ENCODE data around the gene SLFN12.
"Not testable (repeated sequence)": the region's sequence is repeated elsewhere in the genome, so short reads cannot be mapped to it uniquely, and the experiment has no call there.

SLFN12 gene

DNA sequence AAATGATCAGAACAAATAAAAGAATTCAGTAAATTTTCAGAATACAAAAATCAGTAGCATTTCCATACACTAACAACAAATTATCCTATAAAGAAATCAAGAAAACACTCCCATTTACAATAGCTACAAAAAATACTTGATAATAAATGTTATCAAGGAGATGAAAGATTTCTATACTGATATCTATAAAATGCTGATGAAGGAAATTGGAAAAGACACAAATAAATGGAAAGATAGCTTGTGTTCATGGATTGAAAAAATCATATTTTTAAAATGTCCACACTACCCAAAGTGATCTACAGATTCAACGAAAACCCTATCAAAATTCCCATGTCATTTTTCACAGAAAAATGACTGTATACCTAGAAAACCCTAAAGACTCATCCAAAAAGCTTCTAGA lies 18.1 kb downstream of the SLFN12 start:
- no peak for DNase-seq (ENCODE audit: low read depth in 2 of 2)

DNA sequence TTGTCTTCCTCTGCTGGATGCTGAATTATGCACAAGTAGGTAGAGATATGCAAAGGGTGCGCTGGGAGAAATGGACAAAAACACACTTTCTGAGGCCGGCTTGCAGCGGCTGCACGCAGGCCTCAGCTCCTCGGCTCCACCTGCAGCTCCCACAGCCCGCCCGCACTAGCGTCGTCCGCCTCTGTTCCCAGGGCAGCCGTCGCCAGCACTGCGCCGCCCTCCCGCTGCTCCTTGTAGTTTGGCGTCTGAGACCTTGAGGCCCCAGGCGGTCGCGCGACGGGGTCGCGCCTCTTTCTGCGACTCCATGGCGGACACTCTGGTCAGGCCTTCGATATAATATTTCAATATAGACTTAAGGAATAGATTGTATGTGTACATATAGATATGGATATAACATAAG lies 24.8 kb downstream of the SLFN12 start:
- no peak for DNase-seq (ENCODE audit: low read depth in 2 of 2)

DNA sequence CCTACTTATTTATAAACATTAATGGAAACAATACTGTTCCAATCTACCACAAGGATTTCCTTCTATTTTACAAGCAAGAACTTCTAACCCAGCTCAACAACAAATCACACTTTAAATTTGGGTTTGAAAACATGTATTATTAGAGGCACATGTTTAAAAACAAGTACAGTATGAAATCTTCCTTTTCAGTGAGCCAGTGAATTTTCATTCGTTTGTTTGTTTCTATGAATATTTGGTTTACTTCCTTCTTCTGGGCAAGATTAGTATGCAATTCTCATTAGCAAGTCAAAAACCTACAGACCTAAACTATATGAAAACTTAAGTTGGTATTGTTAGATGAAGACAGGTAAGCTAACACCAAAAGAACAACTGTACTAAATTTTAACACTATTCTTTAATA lies 25.7 kb downstream of the SLFN12 start:
- no peak for DNase-seq (ENCODE audit: low read depth in 2 of 2)

DNA sequence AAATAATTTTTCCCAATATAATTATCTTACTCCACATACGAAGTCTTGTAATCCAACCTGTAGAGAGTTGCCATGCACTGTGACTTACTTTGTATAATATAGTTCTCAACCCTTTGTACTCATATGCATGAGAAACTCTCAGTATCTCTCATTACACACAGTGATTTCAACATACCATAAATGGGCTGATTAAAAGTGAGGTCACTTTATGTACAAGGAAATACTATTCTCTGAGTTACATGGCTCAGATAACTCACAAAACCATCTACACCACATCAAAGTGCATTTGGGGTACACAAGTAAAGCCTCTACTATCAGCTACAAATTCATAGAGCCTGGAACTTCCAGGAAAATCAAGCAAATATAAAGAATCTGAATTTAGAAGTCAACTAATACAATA lies 27.9 kb downstream of the SLFN12 start:
- DNase-seq (ENCODE audit: low read depth in 2 of 2): no peak

DNA sequence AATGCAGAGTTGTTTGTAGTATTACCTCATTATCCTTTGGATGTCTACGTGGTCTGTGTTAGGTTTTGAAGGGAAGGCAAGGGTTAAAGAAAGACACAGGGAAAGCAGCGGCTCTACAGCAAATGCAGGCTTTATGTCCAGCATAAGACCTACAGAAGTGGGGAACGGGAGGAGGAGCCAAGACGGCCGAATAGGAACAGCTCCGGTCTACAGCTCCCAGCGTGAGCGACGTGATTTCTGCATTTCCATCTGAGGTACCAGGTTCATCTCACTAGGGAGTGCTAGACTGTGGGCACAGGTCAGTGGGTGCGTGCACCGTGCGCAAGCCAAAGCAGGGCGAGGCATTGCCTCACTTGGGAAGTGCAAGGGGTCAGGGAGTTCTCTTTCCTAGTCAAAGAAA lies 38.5 kb downstream of the SLFN12 start:
- not testable (repeated sequence) for DNase-seq (ENCODE audit: low read depth in 2 of 2)

DNA sequence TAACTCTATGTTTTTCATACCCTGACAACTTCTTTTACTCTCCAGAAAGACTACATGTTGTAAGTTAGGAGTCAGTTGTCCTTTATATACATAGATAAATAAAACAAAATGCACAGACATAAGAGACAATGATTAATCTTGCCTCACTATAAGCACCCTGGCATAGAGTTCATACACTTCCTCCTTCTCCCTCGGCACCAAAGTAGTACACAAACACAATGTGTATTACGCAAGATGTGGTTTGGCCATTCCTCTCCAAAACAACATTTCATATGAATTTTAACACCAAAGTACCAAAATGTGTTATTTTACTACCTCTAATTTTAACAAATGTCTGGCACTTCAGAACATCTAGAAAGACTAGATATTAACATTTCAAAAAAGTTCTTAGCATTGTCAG lies 41.6 kb downstream of the SLFN12 start:
- DNase-seq (ENCODE audit: low read depth in 2 of 2): no peak

DNA sequence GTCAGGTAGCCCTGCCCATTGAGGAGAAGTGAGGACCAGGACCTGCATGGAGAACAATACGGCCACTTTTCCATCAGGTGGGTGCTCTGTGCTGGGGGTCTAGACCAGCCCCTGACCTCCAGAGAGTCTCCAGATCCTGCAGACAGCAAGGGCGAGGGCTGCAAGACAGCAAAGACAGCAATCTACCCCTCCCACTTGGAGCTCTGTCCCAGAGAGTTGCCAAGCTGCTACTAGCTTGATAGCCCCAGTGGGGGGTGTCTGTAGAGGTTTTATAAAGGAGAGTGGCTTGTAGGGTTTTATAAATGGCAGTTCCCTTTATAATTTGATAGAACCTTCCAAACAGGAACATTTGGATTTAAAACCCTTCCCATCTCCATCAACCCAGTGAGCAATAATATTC lies 42.1 kb downstream of the SLFN12 start:
- DNase-seq (ENCODE audit: low read depth in 2 of 2): no peak

DNA sequence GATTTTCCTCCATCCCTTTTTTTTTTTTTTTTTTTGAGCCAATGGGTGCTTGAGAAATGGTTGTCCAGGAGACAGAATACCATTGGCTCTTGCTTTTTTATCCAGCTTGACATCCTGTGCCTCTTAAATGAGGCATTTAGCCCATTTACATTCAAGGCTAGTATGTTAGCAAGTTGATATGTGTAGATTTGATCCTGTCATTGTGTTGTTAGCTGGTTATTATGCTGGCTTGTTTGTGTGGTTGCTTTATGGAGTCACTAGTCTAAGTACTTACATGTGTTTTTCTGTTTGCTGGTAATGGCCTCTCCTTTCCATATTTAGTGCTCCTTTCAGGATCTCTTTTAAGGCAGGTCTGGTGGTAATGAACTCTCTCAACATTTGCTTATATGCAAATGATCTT lies 44.8 kb downstream of the SLFN12 start:
- no peak for DNase-seq (ENCODE audit: low read depth in 2 of 2)

DNA sequence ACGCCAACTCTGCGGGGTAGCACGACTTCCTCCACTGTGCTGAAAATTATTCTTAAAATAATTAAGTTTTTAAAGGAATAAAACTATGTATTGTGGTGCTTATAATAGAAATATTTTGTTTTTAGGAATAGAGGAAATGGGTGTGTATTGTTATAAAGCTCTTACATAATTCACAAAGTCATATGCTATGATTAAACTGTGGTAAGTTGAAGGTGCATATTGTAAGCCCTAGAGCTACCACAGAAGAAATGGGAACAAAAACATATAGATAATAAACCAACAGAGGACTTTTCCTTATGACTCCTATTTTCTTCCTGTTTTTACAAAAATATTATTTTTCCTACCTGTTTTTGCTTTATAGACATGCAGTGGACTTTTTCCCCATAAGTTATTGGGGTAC lies 54.6 kb downstream of the SLFN12 start:
- DNase-seq (ENCODE audit: low read depth in 2 of 2): no peak

DNA sequence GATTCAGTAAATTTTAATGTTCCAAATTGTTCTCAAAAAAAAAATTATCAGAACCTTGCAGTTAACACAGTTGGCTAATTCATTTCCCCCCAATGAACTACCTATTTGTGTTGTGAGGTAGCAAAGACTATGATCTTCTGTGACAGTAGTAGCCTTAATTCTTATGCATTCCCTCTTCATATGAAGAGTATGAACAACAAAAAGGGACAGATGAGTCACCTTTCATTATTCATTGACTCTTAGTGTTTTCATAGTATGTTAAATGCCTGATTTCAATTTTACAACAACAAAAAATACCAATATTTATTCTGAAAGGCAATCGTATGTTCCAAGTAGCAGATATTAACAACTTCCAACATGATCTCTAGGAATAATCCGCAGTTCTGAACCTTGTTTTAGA lies 55.2 kb downstream of the SLFN12 start:
- no peak for DNase-seq (ENCODE audit: low read depth in 2 of 2)

DNA sequence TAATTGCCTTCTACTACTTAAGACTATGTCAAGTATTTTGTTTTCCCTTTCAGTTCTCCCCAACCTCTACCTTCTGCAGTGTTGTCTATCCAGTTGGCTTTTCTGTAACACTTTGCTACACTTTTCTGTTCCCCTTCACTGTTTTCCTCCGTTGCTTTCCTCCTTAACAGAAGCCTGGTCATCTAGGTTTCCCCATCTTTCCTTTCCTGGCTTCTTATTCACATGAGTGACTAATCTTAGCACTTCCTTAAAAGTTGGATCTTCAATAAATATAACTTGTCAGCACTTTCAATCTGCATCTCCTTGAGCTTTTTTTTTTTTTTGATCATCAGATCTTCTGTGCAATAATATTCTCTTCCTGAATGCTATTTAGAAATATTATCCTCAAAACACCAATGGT lies 56.1 kb downstream of the SLFN12 start:
- no peak for DNase-seq (ENCODE audit: low read depth in 2 of 2)

DNA sequence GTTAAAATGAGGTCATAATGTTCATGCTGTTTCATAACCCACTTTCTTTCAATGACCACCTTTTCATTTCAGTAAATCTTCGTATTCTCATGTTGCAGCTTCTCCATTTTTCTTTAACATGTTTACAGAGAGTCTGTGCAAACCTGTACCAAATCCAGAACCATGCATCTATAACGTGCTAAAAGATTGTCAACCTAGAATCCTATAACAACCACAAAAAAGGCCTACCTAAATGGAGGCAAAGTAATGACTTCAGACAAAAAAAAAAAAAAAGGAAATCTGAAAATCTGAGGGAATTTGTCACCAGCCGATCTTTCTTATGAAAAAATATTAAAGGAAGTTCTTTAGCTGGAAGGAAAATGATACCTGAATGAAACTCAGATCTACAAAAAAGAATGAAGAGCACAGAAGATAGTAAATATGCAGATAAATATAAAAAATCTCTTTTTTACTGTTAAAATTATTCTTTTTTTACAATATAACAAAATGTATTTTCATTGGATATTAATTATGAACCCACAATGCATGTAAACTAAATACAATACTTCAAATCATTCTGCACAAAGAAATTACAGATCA lies 57.4 kb downstream of the SLFN12 start:
- DNase-seq (ENCODE audit: low read depth in 2 of 2): no peak

DNA sequence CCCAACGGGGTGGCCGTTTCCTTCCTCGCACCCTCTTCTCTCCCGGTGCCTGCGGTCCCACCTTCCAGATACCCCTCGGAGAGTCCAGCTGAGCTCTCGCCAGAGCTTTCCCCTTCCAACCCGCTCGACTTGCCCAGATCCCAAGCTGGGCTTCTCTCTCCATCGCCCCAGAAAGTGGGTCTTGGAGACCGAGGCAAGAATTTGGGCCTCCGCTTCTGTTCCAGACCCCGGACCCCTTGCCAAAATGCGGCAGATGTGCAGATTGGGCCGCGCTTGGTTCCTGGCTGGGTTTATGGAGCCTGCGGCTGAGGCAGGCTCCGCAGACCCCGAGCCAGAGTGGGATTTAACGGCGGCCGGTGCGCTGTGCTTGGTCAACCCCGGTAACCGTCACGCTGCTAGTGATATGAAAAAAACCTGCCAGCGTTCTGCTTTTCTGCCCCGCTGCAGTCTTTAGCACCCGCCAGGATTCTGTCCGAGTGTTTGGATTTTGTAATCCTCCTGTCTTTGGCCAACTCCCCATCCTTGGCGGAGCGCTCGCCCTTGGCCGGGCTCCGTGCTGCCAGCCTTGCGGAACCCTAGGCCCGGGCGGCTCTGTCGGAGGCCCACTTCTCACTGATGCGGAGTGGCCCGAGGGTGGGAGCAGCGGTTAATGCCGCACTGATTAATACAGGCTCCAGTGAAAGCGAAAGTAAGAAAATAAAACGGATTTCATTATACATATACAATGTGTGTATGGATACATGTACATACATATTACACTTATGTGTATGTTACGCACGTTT lies 58.1 kb downstream of the SLFN12 start:
- peak in 1 of 2 donors; percentile 19 for DNase-seq (ENCODE audit: low read depth in 2 of 2)

DNA sequence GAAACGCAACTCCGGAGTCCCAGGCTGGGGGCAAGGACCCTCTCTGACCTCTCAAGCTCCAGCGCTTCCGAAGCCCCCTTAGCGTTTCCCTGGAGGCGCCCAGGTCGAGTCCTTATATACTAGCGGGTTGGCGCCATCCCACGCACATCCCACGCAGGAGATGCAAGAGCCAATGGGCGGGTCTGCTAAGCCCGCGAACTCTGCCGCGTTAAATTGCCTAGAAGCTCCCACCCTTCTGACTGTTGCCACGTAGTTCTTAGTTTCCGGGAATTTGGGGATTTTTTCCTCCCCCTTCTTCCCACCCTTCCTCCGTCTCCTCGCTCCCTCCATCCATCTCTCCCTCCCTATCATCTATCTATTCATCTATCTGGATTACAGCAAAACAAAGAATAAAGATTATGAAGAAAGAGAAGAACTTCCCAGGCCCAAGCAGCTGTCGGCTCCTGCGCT lies 58.7 kb downstream of the SLFN12 start, which contains the start of gene SLFN11:
Gene SLFN11 (minus strand): TSS at position 88 of the 450 bp plus-strand sequence. CDS start 9,814 bp downstream, outside the sequence.
- DNase-seq (ENCODE audit: low read depth in 2 of 2): peak; percentile 76 to 85

DNA sequence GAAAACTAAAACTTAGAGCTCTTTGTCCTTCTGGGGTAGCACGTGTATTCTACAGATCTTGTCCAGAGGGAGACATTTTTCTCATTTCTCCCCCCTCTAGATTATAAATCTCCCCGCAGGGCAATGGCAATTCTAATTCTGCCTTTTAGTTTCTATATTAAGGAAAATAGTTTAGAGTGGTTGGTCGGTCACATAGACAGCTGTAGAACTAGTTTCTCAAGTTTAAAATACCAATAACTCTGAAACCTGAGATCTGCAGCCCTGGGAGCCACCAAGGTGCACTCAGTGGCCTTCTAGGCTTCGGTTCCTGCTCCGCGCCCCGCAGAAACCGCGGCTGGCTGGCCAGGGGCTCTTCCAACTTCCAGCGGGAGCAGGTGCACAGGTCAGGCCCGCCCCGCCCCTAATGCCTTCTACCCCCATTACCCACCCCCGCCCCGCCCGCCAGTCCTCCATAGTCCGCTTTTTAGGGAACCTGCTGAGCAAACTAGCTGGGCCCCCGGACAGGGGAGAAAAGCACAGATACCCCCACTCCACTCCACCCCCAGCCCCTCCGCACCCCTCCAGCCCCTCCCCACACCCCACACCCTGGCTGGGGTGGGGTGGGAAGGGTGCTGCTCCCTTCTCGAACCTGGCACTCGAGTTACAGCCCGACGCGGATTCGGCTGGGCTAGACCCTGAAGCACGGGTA lies 59.3 kb downstream of the SLFN12 start:
- no peak for DNase-seq (ENCODE audit: low read depth in 2 of 2)

DNA sequence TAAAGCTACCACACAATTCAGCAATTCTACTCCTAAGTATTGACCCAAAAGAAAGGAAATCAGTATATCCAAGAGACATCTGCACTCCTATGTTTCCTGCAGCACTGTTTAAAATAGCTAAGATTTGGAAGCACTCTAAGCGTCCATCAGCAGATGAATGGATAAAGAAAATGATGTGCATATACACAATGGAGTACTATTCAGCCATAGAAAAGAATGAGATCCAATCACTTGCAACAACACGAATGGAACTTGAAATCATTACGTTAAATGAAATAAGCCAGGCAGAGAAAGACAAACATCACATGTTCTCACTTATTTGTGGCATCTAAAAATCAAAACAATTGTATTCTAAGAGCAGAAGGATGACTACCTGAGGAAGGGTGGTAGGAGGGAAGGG lies 60.4 kb downstream of the SLFN12 start:
- DNase-seq (ENCODE audit: low read depth in 2 of 2): no peak

DNA sequence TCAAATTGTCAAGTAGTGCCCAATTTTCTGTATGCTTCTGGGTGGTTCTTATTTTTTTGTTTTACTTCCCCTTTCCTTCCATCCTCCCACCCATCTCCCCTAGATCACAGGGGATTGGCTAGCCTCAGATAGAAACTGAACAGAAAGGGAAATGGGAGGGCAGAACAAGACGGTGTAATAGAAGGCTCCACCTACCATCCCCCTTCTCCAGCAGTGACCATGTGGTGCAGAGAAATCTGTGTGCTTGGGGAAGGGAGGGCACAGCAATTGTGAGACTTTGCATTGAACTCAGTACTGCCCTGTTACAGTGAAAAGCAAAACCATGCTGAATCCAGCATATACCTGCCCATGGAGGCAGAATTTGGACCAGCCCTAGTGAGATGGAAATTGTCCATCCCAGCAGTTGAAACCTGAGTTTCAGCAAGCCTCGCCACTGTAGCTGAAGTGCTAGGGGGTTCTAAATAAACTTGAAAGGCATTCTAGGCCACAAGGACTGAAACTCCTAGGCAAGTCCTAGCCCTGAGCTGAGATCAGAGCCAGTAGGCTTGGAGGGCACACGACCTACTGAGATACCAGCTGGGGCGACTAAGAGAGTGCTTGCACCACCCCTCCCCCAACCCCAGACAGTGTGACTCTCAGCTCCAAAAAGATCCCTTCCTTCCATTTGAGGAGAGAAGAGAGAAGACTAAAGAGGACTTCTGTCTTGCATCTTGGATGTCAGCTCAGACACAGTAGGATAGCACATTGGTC lies 64.0 kb downstream of the SLFN12 start:
- no peak for DNase-seq (ENCODE audit: low read depth in 2 of 2)

DNA sequence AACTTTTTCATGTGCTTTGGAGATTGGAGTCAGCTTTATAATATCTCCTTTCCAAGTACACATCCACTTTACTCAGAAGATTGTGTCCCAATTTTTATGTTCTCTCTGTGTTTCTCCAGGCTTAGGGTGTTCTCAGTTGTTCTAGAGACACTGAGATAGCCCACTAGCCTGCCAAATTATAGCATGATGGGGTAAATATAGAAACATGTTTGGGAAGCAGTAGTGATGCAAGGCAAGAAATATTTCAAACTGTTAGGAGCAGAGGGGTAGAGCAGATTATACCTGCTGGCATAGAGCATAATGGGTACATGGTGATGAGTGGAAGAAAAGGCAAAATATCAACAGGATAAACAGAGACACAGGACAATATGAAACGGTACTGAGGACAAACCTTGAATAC lies 71.3 kb downstream of the SLFN12 start:
- DNase-seq (ENCODE audit: low read depth in 2 of 2): no peak
